Sigmoid colon (tissue), 7 donors: ENCODE results near the gene TMEM185B. TPM values are rescaled to one million over a fixed set of nuclear protein-coding genes. Genes with fewer than 3 reads are reported as not detected.

ENCODE experiments used
- DNase-seq: peaks from one replicate; pipeline ENCODE4 v3.0.0-alpha.2; 2019
- H3K27ac ChIP-seq, 4 donors: fragments of 200-600 bp; sonication (generic); one replicate each; pipeline ENCODE4 v1.5.1; 2016 to 2019; ENCODE audit warnings: mild to moderate bottlenecking in 1 of 4
- H3K27me3 ChIP-seq, 3 donors: fragments of 200-600 bp; sonication (generic); one replicate each; pipeline ENCODE4 v1.5.1; 2019; ENCODE audit warnings: mild to moderate bottlenecking in 1 of 3
- H3K36me3 ChIP-seq, 4 donors: fragments of 200-600 bp; sonication (generic); one replicate each; pipeline ENCODE4 v1.5.1; 2016 to 2019
- H3K4me1 ChIP-seq, 4 donors: fragments of 200-600 bp; sonication (generic); one replicate each; pipeline ENCODE4 v1.5.1; 2017 to 2019
- H3K4me3 ChIP-seq, 4 donors: fragments of 200-600 bp; sonication (generic); one replicate each; pipeline ENCODE4 v1.5.1; 2017 to 2019; ENCODE audit warnings: mild to moderate bottlenecking in 2 of 4, moderate library complexity in 1 of 4
- H3K9me3 ChIP-seq, 4 donors: fragments of 200-600 bp in 3 of 4; sonication (generic) in 3 of 4; one replicate each; pipeline versions ENCODE4 v1.5.1 to v1.6.1; 2013 to 2019
- EP300 ChIP-seq, 4 donors: sonication (generic); formaldehyde crosslinking; IDR thresholded peaks; one replicate each; pipeline ENCODE4 v1.6.1; 2017; ENCODE audit warnings: antibody characterized with exemption in 4 of 4
- POLR2A ChIP-seq, 2 donors: fragments of 450-650 bp; IDR thresholded peaks; one replicate each; pipeline ENCODE4 v1.6.1; 2016; ENCODE audit warnings: antibody characterized with exemption in 2 of 2, mild to moderate bottlenecking in 2 of 2, moderate library complexity in 2 of 2
- POLR2AphosphoS5 ChIP-seq, 4 donors: sonication (generic); formaldehyde crosslinking; IDR thresholded peaks; one replicate each; pipeline ENCODE4 v1.6.1; 2017; ENCODE audit warnings: antibody characterized with exemption in 4 of 4
- WGBS, 2 donors: extraction: QIAGEN DNeasy Blood & Tissue Kit; methylation state at CpG; one replicate each; pipeline ENCODE4 v1.1.7; 2013; 5-methylcytosine and 5-hydroxymethylcytosine counted together
- intact Hi-C: fragments of 100-400 bp; cut with DNase I; formaldehyde crosslinking; loops from one replicate; pipeline ENCODE4 v1.15.1; 2023
- polyA plus RNA-seq, 3 donors: library from polyadenylated mRNA; stranded (reverse); fragments of 200-250 nt; gene quantifications; one replicate each; pipeline ENCODE4 v1.2.3, GENCODE V29; 2013
- total RNA-seq, 4 donors: library from RNA; depleted of rRNA; stranded (reverse); fragments of >200 nt; gene quantifications; one replicate each; pipeline ENCODE4 v1.1.0, GENCODE V29; 2016
- TF ChIP-seq, protein P1 (sequence below), 4 experiments: fragments of 450-650 bp in 3 of 4; fragments of 200-600 bp in 1 of 4; IDR thresholded peaks; one replicate each; pipeline ENCODE4 v1.5.1; 2016 to 2019; ENCODE audit warnings: antibody characterized with exemption in 4 of 4, mild to moderate bottlenecking in 3 of 4, moderate library complexity in 2 of 4
- donor health status: healthy with polysubstance abuse.
- donor health status: Bipolar disorder and iron deficiency.
- donor health status: healthy.

The TMEM185B gene
- total and polyA plus RNA-seq, 7 donors: 1.6 to 32.1 (median 16.8) TPM

DNA sequence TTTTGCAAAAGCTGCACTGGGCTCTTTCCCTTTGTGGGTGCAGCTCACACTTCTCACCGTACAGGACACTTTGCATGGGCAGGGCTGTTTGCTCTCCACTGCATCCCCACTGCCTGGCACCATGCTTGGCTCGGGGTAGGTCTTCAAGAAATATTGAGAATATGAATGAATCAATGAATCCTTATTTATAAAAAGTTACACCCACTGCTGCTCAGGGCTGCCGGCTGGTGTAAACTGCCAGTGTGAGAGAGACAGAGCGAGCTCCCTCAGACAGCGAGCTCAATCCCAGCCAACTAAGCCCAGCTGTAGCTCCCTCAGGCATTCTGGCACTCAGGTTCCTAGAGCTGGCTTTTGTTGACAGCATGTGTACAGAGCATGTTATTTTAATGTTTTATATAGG, 3.4 kb downstream of the TMEM185B start:
- Histone ChIP-seq H3K27me3 (no peaks in the 10 kb centered on the region), H3K9me3 (no peaks in the 10 kb centered on the region), H3K27ac (no peak overlapping the region), H3K36me3 (peaks cover 0 to 20% (median 0%) of the 10 kb centered on the region in 4 donors), H3K4me3 (no peak overlapping the region), H3K4me1 (peaks cover 0 to 35% (median 23%) of the 10 kb centered on the region in 4 donors)
- intact Hi-C loops: no loop called here
- WGBS, 2 donors: 92 to 94% methylated on average over 5 of the region's 5 CpGs
- TF ChIP-seq POLR2A (IDR thresholded peaks at IDR 0.05): no peak
- TF ChIP-seq POLR2AphosphoS5 (IDR thresholded peaks at IDR 0.05): no peak
- TF ChIP-seq EP300 (IDR thresholded peaks at IDR 0.05): no peak
- TF ChIP-seq, protein P1, sequence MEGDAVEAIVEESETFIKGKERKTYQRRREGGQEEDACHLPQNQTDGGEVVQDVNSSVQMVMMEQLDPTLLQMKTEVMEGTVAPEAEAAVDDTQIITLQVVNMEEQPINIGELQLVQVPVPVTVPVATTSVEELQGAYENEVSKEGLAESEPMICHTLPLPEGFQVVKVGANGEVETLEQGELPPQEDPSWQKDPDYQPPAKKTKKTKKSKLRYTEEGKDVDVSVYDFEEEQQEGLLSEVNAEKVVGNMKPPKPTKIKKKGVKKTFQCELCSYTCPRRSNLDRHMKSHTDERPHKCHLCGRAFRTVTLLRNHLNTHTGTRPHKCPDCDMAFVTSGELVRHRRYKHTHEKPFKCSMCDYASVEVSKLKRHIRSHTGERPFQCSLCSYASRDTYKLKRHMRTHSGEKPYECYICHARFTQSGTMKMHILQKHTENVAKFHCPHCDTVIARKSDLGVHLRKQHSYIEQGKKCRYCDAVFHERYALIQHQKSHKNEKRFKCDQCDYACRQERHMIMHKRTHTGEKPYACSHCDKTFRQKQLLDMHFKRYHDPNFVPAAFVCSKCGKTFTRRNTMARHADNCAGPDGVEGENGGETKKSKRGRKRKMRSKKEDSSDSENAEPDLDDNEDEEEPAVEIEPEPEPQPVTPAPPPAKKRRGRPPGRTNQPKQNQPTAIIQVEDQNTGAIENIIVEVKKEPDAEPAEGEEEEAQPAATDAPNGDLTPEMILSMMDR (IDR thresholded peaks at IDR 0.05): no peak
- no peak for DNase-seq

DNA sequence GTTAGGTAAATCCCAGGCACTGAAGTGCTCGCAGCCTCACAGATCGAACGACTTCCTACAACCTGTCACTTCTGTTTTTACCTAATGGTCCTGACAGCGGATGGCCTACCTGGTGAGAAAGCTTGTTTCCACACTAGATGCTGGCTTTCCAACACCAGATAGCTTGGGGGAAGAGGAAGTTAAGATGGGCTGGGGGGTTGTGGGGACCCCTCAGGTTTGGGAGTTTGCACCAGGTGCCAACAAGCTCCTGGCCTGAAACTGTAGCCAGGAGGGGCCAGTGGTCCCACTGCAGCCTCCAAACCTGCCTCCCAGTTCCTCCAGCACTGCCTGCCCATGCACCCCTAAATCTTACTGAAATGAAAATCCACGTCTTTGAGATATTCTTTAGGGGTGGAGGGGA, 3.9 kb downstream of the TMEM185B start:
- Histone ChIP-seq H3K27me3 (no peaks in the 10 kb centered on the region), H3K27ac (no peak overlapping the region), H3K4me3 (no peak overlapping the region), H3K4me1 (peaks cover 0 to 34% (median 21%) of the 10 kb centered on the region in 4 donors), H3K9me3 (no peaks in the 10 kb centered on the region), H3K36me3 (peaks cover 0 to 20% (median 0%) of the 10 kb centered on the region in 4 donors)
- intact Hi-C loops: no loop called here
- DNase-seq: no peak
- no peak for TF ChIP-seq POLR2AphosphoS5 (IDR thresholded peaks at IDR 0.05)
- no peak for TF ChIP-seq EP300 (IDR thresholded peaks at IDR 0.05)
- TF ChIP-seq, protein P1 (IDR thresholded peaks at IDR 0.05): no peak
- TF ChIP-seq POLR2A (IDR thresholded peaks at IDR 0.05): no peak
- 94 to 96% methylated on average over 5 of the region's 5 CpGs for WGBS, 2 donors

DNA sequence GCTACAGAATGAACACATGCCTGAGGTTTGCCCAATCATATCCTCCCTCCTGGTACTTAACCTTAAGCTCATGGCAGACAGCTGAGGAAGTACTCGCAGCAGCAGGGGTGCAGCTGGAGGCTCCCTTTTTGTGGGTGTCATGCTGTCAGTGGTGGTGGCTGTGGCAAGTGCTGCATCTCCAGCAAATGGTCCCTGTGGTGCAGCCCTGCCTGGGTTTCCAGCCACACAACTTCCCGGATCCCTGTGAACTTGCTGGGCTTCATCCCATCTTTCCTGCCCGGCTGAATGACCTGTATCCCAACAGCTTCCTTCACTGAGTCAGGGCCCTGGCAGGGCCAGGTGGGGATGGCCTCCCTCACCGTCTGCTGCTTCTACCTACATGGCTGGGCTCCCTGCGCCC, 5.0 kb downstream of the TMEM185B start:
- Histone ChIP-seq H3K4me1 (peaks cover 0 to 25% (median 13%) of the 10 kb centered on the region in 4 donors), H3K27me3 (no peaks in the 10 kb centered on the region), H3K4me3 (no peak overlapping the region), H3K36me3 (peaks cover 0 to 20% (median 0%) of the 10 kb centered on the region in 4 donors), H3K9me3 (no peaks in the 10 kb centered on the region), H3K27ac (no peak overlapping the region)
- intact Hi-C loops: no loop called here
- 96% methylated on average over 5 of the region's 5 CpGs for WGBS, 2 donors
- TF ChIP-seq EP300 (IDR thresholded peaks at IDR 0.05): no peak
- no peak for TF ChIP-seq POLR2AphosphoS5 (IDR thresholded peaks at IDR 0.05)
- no peak for TF ChIP-seq POLR2A (IDR thresholded peaks at IDR 0.05)
- TF ChIP-seq, protein P1 (IDR thresholded peaks at IDR 0.05): no peak
- no peak for DNase-seq

DNA sequence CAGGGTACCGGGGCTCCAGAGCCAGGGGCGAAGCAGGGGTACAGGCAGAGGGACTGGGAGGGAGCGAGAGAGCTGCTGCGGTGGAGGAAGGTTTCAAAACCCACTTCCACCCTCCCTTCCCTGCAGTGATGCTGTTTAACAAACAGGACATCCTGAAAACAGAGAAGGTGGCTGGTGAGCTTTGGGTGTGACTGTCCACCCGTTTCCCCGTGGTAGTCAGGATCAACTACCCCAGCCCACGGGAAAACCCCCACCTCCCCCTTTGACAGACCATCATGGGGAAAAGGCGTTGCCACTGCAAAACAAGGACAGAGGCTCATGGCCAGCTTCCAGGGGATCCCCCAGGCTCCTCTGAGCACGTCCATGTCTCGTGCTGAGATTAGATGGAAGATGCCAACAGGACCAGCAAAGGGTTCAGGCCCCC, 12.9 kb downstream of the TMEM185B start:
- no peak overlapping the region for H3K4me3 ChIP-seq
- intact Hi-C loops: no loop called here
- 53 to 61% methylated on average over 10 of the region's 10 CpGs for WGBS, 2 donors
- no peaks in the 10 kb centered on the region for H3K4me1 ChIP-seq
- no peaks in the 10 kb centered on the region for H3K27me3 ChIP-seq
- no peak for DNase-seq
- no peak overlapping the region for H3K27ac ChIP-seq
- no peaks in the 10 kb centered on the region for H3K36me3 ChIP-seq
- TF ChIP-seq POLR2A (IDR thresholded peaks at IDR 0.05): no peak
- TF ChIP-seq POLR2AphosphoS5 (IDR thresholded peaks at IDR 0.05): no peak
- TF ChIP-seq, protein P1 (IDR thresholded peaks at IDR 0.05): no peak
- no peak for TF ChIP-seq EP300 (IDR thresholded peaks at IDR 0.05)
- no peaks in the 10 kb centered on the region for H3K9me3 ChIP-seq
